ENCODE measurements around the gene LYPLAL1.

GRCh38 chr1:219261454-219261853 is 87.8 kb downstream of the LYPLAL1 start:
- no peak for TF ChIP-seq CTCF (IDR thresholded peaks at IDR 0.05)
- no peak for TF ChIP-seq POLR2A (IDR thresholded peaks at IDR 0.05)
